RWPE1 (cell line): ENCODE measurements around the gene P2RX6.

Source experiments
- CTCF ChIA-PET: fragments of 350-600 bp; sonication (Branson Sonifier 250); formaldehyde crosslinking; extraction: SDS; loops from one replicate; lab custom pipeline; 2021; lab: Yijun Ruan, JAX
- POLR2A ChIA-PET: fragments of 400-600 bp; formaldehyde crosslinking; extraction: SDS; loops from one replicate; lab custom pipeline; 2020; ENCODE audit warnings: antibody characterized with exemption; ENCODE audit not compliant: low non-redundant PET; lab: Yijun Ruan, JAX
- DNase-seq: peaks from one replicate; pipeline ENCODE4 v3.0.0; 2012; ENCODE audit warnings: low spot score
- H3K27ac ChIP-seq: fragments of 450-650 bp; 2 replicates; pipeline ENCODE4 v1.5.1; 2017
- CTCF ChIP-seq: fragments of 450-650 bp; conservative IDR thresholded peaks from 2 replicates; pipeline ENCODE4 v1.5.1; 2017; ENCODE audit warnings: low read depth, mild to moderate bottlenecking

Gene P2RX6

GRCh38 chr22:20989323-20990138 is 25.4 kb upstream of the P2RX6 start:
- POLR2A ChIA-PET, result no interaction called here
- no peak for DNase-seq
- H3K27ac ChIP-seq, result peak overlapping the region; percentile 32
- TF ChIP-seq CTCF, result no peak
- CTCF ChIA-PET, result no interaction called here

- H3K27ac ChIP-seq, result peak overlapping the region; percentile 32
- CTCF ChIA-PET, result no interaction called here
- no peak for TF ChIP-seq CTCF
- no peak for DNase-seq
- POLR2A ChIA-PET, result interaction anchor here (0.5 kb wide), 1 partner anchor 13 kb away, joined by 4 read pairs; no protein-coding TSS in a partner anchor
Measured at GRCh38 chr22:20990184-20991180, 24.5 kb upstream of the P2RX6 start.

GRCh38 chr22:20991252-20992055 is 23.5 kb upstream of the P2RX6 start:
- H3K27ac ChIP-seq, result no peak overlapping the region
- no peak for DNase-seq
- ChIA-PET CTCF (no interaction called here), POLR2A (no interaction called here)
- no peak for TF ChIP-seq CTCF

- DNase-seq, result no peak
- ChIA-PET CTCF (no interaction called here), POLR2A (no interaction called here)
- no peak for TF ChIP-seq CTCF
- H3K27ac ChIP-seq, result no peak overlapping the region
Measured at GRCh38 chr22:20992056-20992442, 22.9 kb upstream of the P2RX6 start.

GRCh38 chr22:20992456-20993303 is 22.3 kb upstream of the P2RX6 start:
- CTCF ChIA-PET, result no interaction called here
- TF ChIP-seq CTCF, result no peak
- 0 out of 2 replicates have a peak overlapping the region, but pooled peaks have one; percentile 7 for H3K27ac ChIP-seq
- POLR2A ChIA-PET, result no interaction called here
- no peak for DNase-seq
